H1 (cell line): ENCODE results near the gene MEF2B. TPM values are rescaled to one million over a fixed set of nuclear protein-coding genes. Genes with fewer than 3 reads are reported as not detected.

Source experiments
- CHD7 ChIP-seq: fragments of 300-600 bp; sonication (generic); IDR thresholded peaks from 2 replicates; pipeline ENCODE4 v1.7.1; 2012; ENCODE audit warnings: low read length, moderate library complexity, mild to moderate bottlenecking, inconsistent platforms; ENCODE audit not compliant: insufficient replicate concordance
- E2F6 ChIP-seq: IDR thresholded peaks from 2 replicates; pipeline ENCODE4 v1.6.1; 2012; ENCODE audit warnings: inconsistent platforms
- EZH2 ChIP-seq: fragments of 200-600 bp; sonication (generic); IDR thresholded peaks from 2 replicates; pipeline ENCODE4 v1.7.1; 2012; ENCODE audit warnings: low read depth, mild to moderate bottlenecking, moderate library complexity, low read length, inconsistent platforms; ENCODE audit not compliant: severe bottlenecking
- GTF2F1 ChIP-seq: IDR thresholded peaks from 2 replicates; pipeline ENCODE4 v1.6.1; 2012; ENCODE audit warnings: low read depth, low read length, improper control_type of control experiment, borderline replicate concordance
- HDAC2 ChIP-seq, 2 experiments: fragments of 300-600 bp in 1 of 2; sonication (generic) in 1 of 2; IDR thresholded peaks; 2 replicates each; pipeline ENCODE4 v1.6.1; 2011 to 2012; ENCODE audit warnings: low read depth in 2 of 2, low read length in 2 of 2, mild to moderate bottlenecking in 2 of 2, moderate library complexity in 2 of 2, borderline replicate concordance in 1 of 2, inconsistent platforms in 1 of 2
- JUND ChIP-seq: IDR thresholded peaks from 2 replicates; pipeline ENCODE4 v1.6.1; 2011; ENCODE audit warnings: mild to moderate bottlenecking, improper control_type of control experiment, low read length
- MAX ChIP-seq: IDR thresholded peaks from 2 replicates; pipeline ENCODE4 v1.6.1; 2012; ENCODE audit warnings: inconsistent platforms
- RFX5 ChIP-seq: IDR thresholded peaks from 2 replicates; pipeline ENCODE4 v1.6.1; 2011; ENCODE audit warnings: low read depth, low read length, improper control_type of control experiment, borderline replicate concordance
- TAF7 ChIP-seq: optimal IDR thresholded peaks from 2 replicates; pipeline ENCODE3; 2011; ENCODE audit warnings: low read depth, mild to moderate bottlenecking, inconsistent platforms, low read length, moderate library complexity, borderline replicate concordance
- TEAD4 ChIP-seq: IDR thresholded peaks from 2 replicates; pipeline ENCODE4 v1.6.1; 2012; ENCODE audit warnings: low read depth, low read length, inconsistent platforms, mixed read lengths
- polyA plus RNA-seq, 7 experiments: library from polyadenylated mRNA; depleted of rRNA in 3 of 7; stranded (reverse) in 5 of 7; unstranded in 2 of 7; fragments of >200 nt in 5 of 7; fragments of 200-250 nt in 2 of 7; gene quantifications; 1 replicate in 5 of 7; 2 replicates in 1 of 7; 4 replicates in 1 of 7; pipeline versions ENCODE4 v1.2.1 to v1.2.3, GENCODE V29; 2011 to 2013; ENCODE audit warnings: missing spikeins in 2 of 7, mixed read lengths in 2 of 7
- total RNA-seq: library from RNA; stranded (reverse); fragmentation: NEBNext Ultra II Directional; extraction: Animal tissue kit (Norgen Biotek cat#: 25700); gene quantifications from 2 replicates; pipeline ENCODE4 v1.2.1, GENCODE V29; 2021

The MEF2B gene
- total and polyA plus RNA-seq, 2 of the 8 experiments (the other 6 are each of a cell fraction or from before 2014, with no cell fraction given): 2.8 to 3.7 TPM

GRCh38 chr19:19214892-19215291 is 44.8 kb upstream of the MEF2B start (continued):
- TF ChIP-seq JUND (no peak), HDAC2 (IDR thresholded peaks at IDR 0.05; ENCODE audit: borderline replicate concordance in 1 of 2, low read depth in 2 of 2, low read length in 2 of 2) (peak in 1 of 2 experiments; percentile 85; a peak in 2 of 4 replicates), CHD7 (no peak), RFX5 (no peak), TAF7 (peak; percentile 28), E2F6 (peak; percentile 47; the same call in 1 of the 2 replicates), TEAD4 (no peak), MAX (peak; percentile 73; the same call in 1 of the 2 replicates), GTF2F1 (no peak), EZH2 (no peak)
